VCaP (cell line): ENCODE results near the gene WDR48.

Experiments
- H3K27ac ChIP-seq: fragments of 450-650 bp; 2 replicates; pipeline ENCODE4 v1.5.1; 2017
- CTCF ChIP-seq: fragments of 450-650 bp; conservative IDR thresholded peaks from 2 replicates; pipeline ENCODE4 v1.5.1; 2017; ENCODE audit warnings: mild to moderate bottlenecking, moderate library complexity

Gene WDR48

GRCh38 chr3:39106851-39107387 is 55.1 kb downstream of the WDR48 start:
- peak overlapping the region; percentile 94 for H3K27ac ChIP-seq
- no peak for TF ChIP-seq CTCF

GRCh38 chr3:39107388-39108199 is 55.8 kb downstream of the WDR48 start, which contains the start of the genes GORASP1 and TTC21A:
Gene GORASP1 (minus strand): TSS chr3:39107627. CDS start chr3:39107541, 86 bp downstream.
Gene TTC21A (plus strand): TSS chr3:39107680. CDS start chr3:39107838, 158 bp downstream.
- peak within 1 kb of the TSS; percentile 94 for H3K27ac ChIP-seq
- peak; percentile 21; the same call in 1 of the 2 replicates for TF ChIP-seq CTCF

- peak overlapping the region; percentile 94 for H3K27ac ChIP-seq
- TF ChIP-seq CTCF = no peak
Measured at GRCh38 chr3:39108200-39108710, 56.4 kb downstream of the WDR48 start.

GRCh38 chr3:39109086-39109485 is 57.3 kb downstream of the WDR48 start:
- TF ChIP-seq CTCF = no peak
- peak overlapping the region; percentile 94; the same call in 1 of the 2 replicates for H3K27ac ChIP-seq

- TF ChIP-seq CTCF = no peak
- no peak overlapping the region for H3K27ac ChIP-seq
Measured at GRCh38 chr3:39110041-39110639, 58.3 kb downstream of the WDR48 start.

GRCh38 chr3:39112113-39112512 is 60.3 kb downstream of the WDR48 start:
- H3K27ac ChIP-seq = no peak overlapping the region
- no peak for TF ChIP-seq CTCF

GRCh38 chr3:39112535-39112934 is 60.7 kb downstream of the WDR48 start:
- TF ChIP-seq CTCF = no peak
- no peak overlapping the region for H3K27ac ChIP-seq
